MM.1S (cell line): ENCODE results near the gene MMP19.

Experiments
- EZH2 ChIP-seq: fragments of 300-600 bp; sonication (generic); optimal IDR thresholded peaks from 2 replicates; pipeline ENCODE3; 2017; ENCODE audit warnings: low read depth, mild to moderate bottlenecking, antibody characterized with exemption, low read length, mixed read lengths
- EZH2phosphoT487 ChIP-seq: fragments of 300-600 bp; sonication (generic); IDR thresholded peaks from 2 replicates; pipeline ENCODE4 v1.6.1; 2018; ENCODE audit warnings: antibody characterized with exemption, low read length
- TF ChIP-seq, protein P1 (sequence below): fragments of 300-600 bp; sonication (generic); IDR thresholded peaks from 2 replicates; pipeline ENCODE4 v1.5.1; 2016; ENCODE audit warnings: antibody characterized with exemption, low read length, mixed read lengths

DNA sequence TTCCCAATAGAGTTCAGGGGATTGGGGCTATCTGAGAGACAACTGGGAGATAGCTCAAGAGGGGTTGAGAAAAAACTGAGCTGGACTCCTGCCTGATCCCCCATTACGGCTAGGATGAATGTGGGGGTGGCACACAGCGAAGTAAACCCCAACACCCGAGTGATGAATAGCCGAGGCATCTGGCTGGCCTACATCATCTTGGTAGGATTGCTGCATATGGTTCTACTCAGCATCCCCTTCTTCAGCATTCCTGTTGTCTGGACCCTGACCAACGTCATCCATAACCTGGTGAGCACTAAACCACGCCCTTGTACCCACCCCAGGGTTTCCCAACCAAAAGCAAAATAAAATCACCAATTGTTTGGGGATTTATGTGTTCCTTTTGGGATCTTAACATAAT lies 23.9 kb downstream of the MMP19 start:
- TF ChIP-seq EZH2phosphoT487 (no peak), EZH2 (no peak)
- TF ChIP-seq, protein P1, sequence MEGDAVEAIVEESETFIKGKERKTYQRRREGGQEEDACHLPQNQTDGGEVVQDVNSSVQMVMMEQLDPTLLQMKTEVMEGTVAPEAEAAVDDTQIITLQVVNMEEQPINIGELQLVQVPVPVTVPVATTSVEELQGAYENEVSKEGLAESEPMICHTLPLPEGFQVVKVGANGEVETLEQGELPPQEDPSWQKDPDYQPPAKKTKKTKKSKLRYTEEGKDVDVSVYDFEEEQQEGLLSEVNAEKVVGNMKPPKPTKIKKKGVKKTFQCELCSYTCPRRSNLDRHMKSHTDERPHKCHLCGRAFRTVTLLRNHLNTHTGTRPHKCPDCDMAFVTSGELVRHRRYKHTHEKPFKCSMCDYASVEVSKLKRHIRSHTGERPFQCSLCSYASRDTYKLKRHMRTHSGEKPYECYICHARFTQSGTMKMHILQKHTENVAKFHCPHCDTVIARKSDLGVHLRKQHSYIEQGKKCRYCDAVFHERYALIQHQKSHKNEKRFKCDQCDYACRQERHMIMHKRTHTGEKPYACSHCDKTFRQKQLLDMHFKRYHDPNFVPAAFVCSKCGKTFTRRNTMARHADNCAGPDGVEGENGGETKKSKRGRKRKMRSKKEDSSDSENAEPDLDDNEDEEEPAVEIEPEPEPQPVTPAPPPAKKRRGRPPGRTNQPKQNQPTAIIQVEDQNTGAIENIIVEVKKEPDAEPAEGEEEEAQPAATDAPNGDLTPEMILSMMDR = no peak
